ENCODE data around the gene C10orf71. TPM values are rescaled to one million over a fixed set of nuclear protein-coding genes. Genes with fewer than 3 reads are reported as not detected.

Gene C10orf71
- polyA plus RNA-seq, 1 of the 3 experiments (the other 2 are of a cell fraction) = not detected

- H3K4me1 ChIP-seq (ENCODE audit: control insufficient read depth in 1 of 2, insufficient read depth in 2 of 2, low read depth in 1 of 2, low read length in 1 of 2) = peaks cover 0 to 32% of the 10 kb centered on the region in 2 experiments; a peak in 2 of 4 replicates
- no peaks in the 10 kb centered on the region for H3K36me3 ChIP-seq (replicated peaks in 1 of 2; ENCODE audit: control insufficient read depth in 1 of 2, insufficient read depth in 2 of 2, low read length in 1 of 2)
- WGBS (ENCODE audit: low lambda C conversion rate) = 1% methylated on average over 3 of the region's 4 CpGs
- H3F3A ChIP-seq (replicated peaks; ENCODE audit: insufficient read depth) = no peaks in the 10 kb centered on the region
- CTCF ChIA-PET = no interaction called here
- no peaks in the 10 kb centered on the region for H3K9me2 ChIP-seq
- H3K27ac ChIP-seq (ENCODE audit: low read depth in 2 of 2, low read length in 1 of 2) = peak overlapping the region in 1 of 2 experiments; percentile 89; a peak in 2 of 4 replicates
- no peaks in the 10 kb centered on the region for H3K9me3 ChIP-seq
- H3K27me3 ChIP-seq (ENCODE audit: insufficient read depth) = no peaks in the 10 kb centered on the region
- POLR2A ChIA-PET = no interaction called here
- H4K20me1 ChIP-seq (ENCODE audit: insufficient read depth) = no peaks in the 10 kb centered on the region
- no peak overlapping the region for H2AFZ ChIP-seq (ENCODE audit: low read depth)
- no peak overlapping the region for H3K4me3 ChIP-seq (ENCODE audit: low read depth in 2 of 2, low read length in 1 of 2)
- DNase-seq = peak; percentile 39
- no peak overlapping the region for H3K9ac ChIP-seq
- no peak overlapping the region for H3K4me2 ChIP-seq
- TF ChIP-seq FOXJ3 (CRISPR knock-in tag; IDR thresholded peaks at IDR 0.05) (no peak), TAF1 (IDR thresholded peaks at IDR 0.05; ENCODE audit: borderline replicate concordance, low read depth, low read length) (no peak)
- H3K79me2 ChIP-seq (ENCODE audit: insufficient read depth) = no peaks in the 10 kb centered on the region
Observed at GRCh38 chr10:49289480-49289879, 9.5 kb upstream of the C10orf71 start.

GRCh38 chr10:49290131-49290530, 8.8 kb upstream of the C10orf71 start:
- DNase-seq = peak; percentile 63
- no peaks in the 10 kb centered on the region for H3F3A ChIP-seq (replicated peaks; ENCODE audit: insufficient read depth)
- POLR2A ChIA-PET = no interaction called here
- no peaks in the 10 kb centered on the region for H3K9me2 ChIP-seq
- H2AFZ ChIP-seq (ENCODE audit: low read depth) = no peak overlapping the region
- no peaks in the 10 kb centered on the region for H3K79me2 ChIP-seq (ENCODE audit: insufficient read depth)
- peak overlapping the region in 1 of 2 experiments; percentile 89; a peak in 2 of 4 replicates for H3K27ac ChIP-seq (ENCODE audit: low read depth in 2 of 2, low read length in 1 of 2)
- no peaks in the 10 kb centered on the region for H3K27me3 ChIP-seq (ENCODE audit: insufficient read depth)
- no peak overlapping the region for H3K9ac ChIP-seq
- no peak overlapping the region for H3K4me3 ChIP-seq (ENCODE audit: low read depth in 2 of 2, low read length in 1 of 2)
- H4K20me1 ChIP-seq (ENCODE audit: insufficient read depth) = no peaks in the 10 kb centered on the region
- peaks cover 0 to 31% of the 10 kb centered on the region in 2 experiments; a peak in 2 of 4 replicates for H3K4me1 ChIP-seq (ENCODE audit: control insufficient read depth in 1 of 2, insufficient read depth in 2 of 2, low read depth in 1 of 2, low read length in 1 of 2)
- CTCF ChIA-PET = interaction anchor here (0.8 to 1.5 kb wide), 2 partner anchors 35 to 738 kb away, joined by 3 to 4 read pairs; no protein-coding TSS in a partner anchor
- H3K36me3 ChIP-seq (replicated peaks in 1 of 2; ENCODE audit: control insufficient read depth in 1 of 2, insufficient read depth in 2 of 2, low read length in 1 of 2) = no peaks in the 10 kb centered on the region
- H3K4me2 ChIP-seq = no peak overlapping the region
- no peaks in the 10 kb centered on the region for H3K9me3 ChIP-seq
- 4% methylated on average over 1 of the region's 1 CpG for WGBS (ENCODE audit: low lambda C conversion rate)
- TF ChIP-seq RAD21 (IDR thresholded peaks at IDR 0.05; ENCODE audit: low read length) (no peak; the same call in 1 of the 2 replicates), MEF2A (IDR thresholded peaks at IDR 0.05; ENCODE audit: borderline replicate concordance, low read depth) (no peak), TCF12 (IDR thresholded peaks at IDR 0.05) (0 out of 2 replicates have a peak, but pooled peaks have one; percentile 20), TAF1 (IDR thresholded peaks at IDR 0.05; ENCODE audit: borderline replicate concordance, low read depth, low read length) (no peak), PBX3 (IDR thresholded peaks at IDR 0.05) (no peak), GATA2 (CRISPR knock-in tag; IDR thresholded peaks at IDR 0.05) (peak; percentile 6; the same call in 1 of the 2 replicates), FOXM1 (IDR thresholded peaks at IDR 0.05; ENCODE audit: low read depth) (no peak), JUND (IDR thresholded peaks at IDR 0.05) (no peak), POLR2AphosphoS5 (IDR thresholded peaks at IDR 0.05; ENCODE audit: low read depth, low read length) (no peak), USF2 (IDR thresholded peaks at IDR 0.05; ENCODE audit: borderline replicate concordance, low read depth, low read length) (no peak), USF1 (IDR thresholded peaks at IDR 0.05; ENCODE audit: borderline replicate concordance, low read depth) (no peak), EP300 (IDR thresholded peaks at IDR 0.05; ENCODE audit: borderline replicate concordance in 1 of 2, low read depth in 1 of 2, low read length in 1 of 2) (peak in 1 of 2 experiments; percentile 92; a peak in 2 of 4 replicates), IRF3 (IDR thresholded peaks at IDR 0.05; ENCODE audit: low read depth, low read length) (no peak), FOSL2 (IDR thresholded peaks at IDR 0.05; ENCODE audit: borderline replicate concordance, low read depth) (no peak), RCOR1 (IDR thresholded peaks at IDR 0.05; ENCODE audit: low read length) (peak; percentile 51; the same call in 1 of the 2 replicates), GABPA (IDR thresholded peaks at IDR 0.05; ENCODE audit: low read depth) (no peak), RXRA (IDR thresholded peaks at IDR 0.05; ENCODE audit: borderline replicate concordance, low read depth) (no peak), RFX5 (IDR thresholded peaks at IDR 0.05; ENCODE audit: low read length) (no peak), NRF1 (IDR thresholded peaks at IDR 0.05; ENCODE audit: low read depth, low read length) (no peak), MXI1 (IDR thresholded peaks at IDR 0.05; ENCODE audit: low read depth, low read length) (no peak), YY1 (IDR thresholded peaks at IDR 0.05; ENCODE audit: low read depth) (no peak), SIN3A (IDR thresholded peaks at IDR 0.05; ENCODE audit: borderline replicate concordance, low read depth, low read length) (no peak), SMC3 (IDR thresholded peaks at IDR 0.05; ENCODE audit: low read depth, low read length) (no peak), EZH2phosphoT487 (IDR thresholded peaks at IDR 0.05; ENCODE audit: borderline replicate concordance, low read depth) (no peak)

All from SK-N-SH (cell line).